Measurements from ENCODE around the gene FYB1. TPM values are rescaled to one million over a fixed set of nuclear protein-coding genes. Genes with fewer than 3 reads are reported as not detected.

FYB1 gene
- total and polyA plus RNA-seq, 2 donors (not counting 1 experiment from before 2014, with no cell fraction given) = 1.3 to 1.4 TPM

- no peak for TF ChIP-seq CTCF (IDR thresholded peaks at IDR 0.05)
- TF ChIP-seq EZH2 (IDR thresholded peaks at IDR 0.05; ENCODE audit: borderline replicate concordance, insufficient read depth, low read depth, low read length, poor library complexity, severe bottlenecking) = no peak
- H3K9me3 ChIP-seq (ENCODE audit: control extremely low read depth in 1 of 3, control insufficient read depth in 2 of 3, insufficient read depth in 1 of 3, low read length in 2 of 3) = no peaks in the 10 kb centered on the region
- no peaks in the 10 kb centered on the region for H3K36me3 ChIP-seq (replicated peaks in 1 of 2; ENCODE audit: control extremely low read depth in 1 of 2, control insufficient read depth in 1 of 2, extremely low read depth in 1 of 2, insufficient read depth in 2 of 2, low read length in 1 of 2)
- no peaks in the 10 kb centered on the region for H3K9me3 Mint-ChIP-seq (ENCODE audit: insufficient read depth)
- no peak for ATAC-seq (ENCODE audit: low read depth)
- CTCF ChIA-PET = interaction anchor here (1.1 to 1.3 kb wide), 3 partner anchors 67 to 226 kb away, joined by 3 to 6 read pairs (median 4); no protein-coding TSS in a partner anchor
- POLR2A ChIA-PET = no interaction called here
- H4K20me1 ChIP-seq (ENCODE audit: control insufficient read depth, insufficient read depth, low read length, poor library complexity, severe bottlenecking) = no peaks in the 10 kb centered on the region
- no peaks in the 10 kb centered on the region for H3K79me2 ChIP-seq (ENCODE audit: control insufficient read depth, insufficient read depth, low read length)
- intact Hi-C loops (cut with micrococcal nuclease) = loop anchor here (1.0 kb wide), 2 partner anchors 67 to 133 kb away; no protein-coding TSS in a partner anchor
- H3K9ac ChIP-seq (ENCODE audit: low read length) = no peak overlapping the region
- no peaks in the 10 kb centered on the region for H3K27me3 ChIP-seq (replicated peaks in 1 of 4; ENCODE audit: control extremely low read depth in 1 of 4, control insufficient read depth in 3 of 4, insufficient read depth in 4 of 4, low read length in 3 of 4)
- no peak for DNase-seq
- H2AFZ ChIP-seq (ENCODE audit: insufficient read depth, low read depth, low read length, poor library complexity, severe bottlenecking) = peak overlapping the region; percentile 29
- no peak overlapping the region for H3K4me2 ChIP-seq (replicated peaks; ENCODE audit: low read depth, low read length, poor library complexity, severe bottlenecking)
- 97% methylated on average over 3 of the region's 4 CpGs for WGBS (ENCODE audit: insufficient coverage)
- peaks cover 28% of the 10 kb centered on the region for H3K4me1 Mint-ChIP-seq
- H3K27me3 Mint-ChIP-seq = no peaks in the 10 kb centered on the region
- H3K4me1 ChIP-seq (ENCODE audit: control insufficient read depth in 2 of 2, insufficient read depth in 2 of 2, low read length in 2 of 2) = peaks cover 15 to 16% of the 10 kb centered on the region in 2 donors
- H3K27ac Mint-ChIP-seq = no peak overlapping the region
- H3K4me3 ChIP-seq (ENCODE audit: control extremely low read depth in 1 of 5, extremely low read depth in 1 of 5, insufficient read depth in 1 of 5, low read depth in 2 of 5, low read length in 4 of 5) = no peak overlapping the region
- H3K4me3 Mint-ChIP-seq = no peak overlapping the region
- H3K27ac ChIP-seq (ENCODE audit: low read length in 2 of 2) = no peak overlapping the region
Measured at GRCh38 chr5:39149966-39150365, 69.4 kb downstream of the FYB1 start.

- H3K4me1 ChIP-seq (ENCODE audit: control insufficient read depth in 2 of 2, insufficient read depth in 2 of 2, low read length in 2 of 2) = peaks cover 15 to 16% of the 10 kb centered on the region in 2 donors
- H3K4me2 ChIP-seq (replicated peaks; ENCODE audit: low read depth, low read length, poor library complexity, severe bottlenecking) = no peak overlapping the region
- ATAC-seq (ENCODE audit: low read depth) (no peak), DNase-seq (peak; percentile 17)
- H3K4me3 Mint-ChIP-seq = no peak overlapping the region
- H3K9me3 Mint-ChIP-seq (ENCODE audit: insufficient read depth) = no peaks in the 10 kb centered on the region
- no peak for TF ChIP-seq EZH2 (IDR thresholded peaks at IDR 0.05; ENCODE audit: borderline replicate concordance, insufficient read depth, low read depth, low read length, poor library complexity, severe bottlenecking)
- TF ChIP-seq CTCF (IDR thresholded peaks at IDR 0.05) = peak; percentile 51
- peaks cover 28% of the 10 kb centered on the region for H3K4me1 Mint-ChIP-seq
- peak overlapping the region; percentile 29 for H2AFZ ChIP-seq (ENCODE audit: insufficient read depth, low read depth, low read length, poor library complexity, severe bottlenecking)
- H4K20me1 ChIP-seq (ENCODE audit: control insufficient read depth, insufficient read depth, low read length, poor library complexity, severe bottlenecking) = no peaks in the 10 kb centered on the region
- H3K36me3 ChIP-seq (replicated peaks in 1 of 2; ENCODE audit: control extremely low read depth in 1 of 2, control insufficient read depth in 1 of 2, extremely low read depth in 1 of 2, insufficient read depth in 2 of 2, low read length in 1 of 2) = no peaks in the 10 kb centered on the region
- H3K9me3 ChIP-seq (ENCODE audit: control extremely low read depth in 1 of 3, control insufficient read depth in 2 of 3, insufficient read depth in 1 of 3, low read length in 2 of 3) = no peaks in the 10 kb centered on the region
- intact Hi-C loops (cut with micrococcal nuclease) = loop anchor here (1.0 kb wide), 2 partner anchors 68 to 134 kb away; no protein-coding TSS in a partner anchor
- no peak overlapping the region for H3K27ac ChIP-seq (ENCODE audit: low read length in 2 of 2)
- H3K79me2 ChIP-seq (ENCODE audit: control insufficient read depth, insufficient read depth, low read length) = no peaks in the 10 kb centered on the region
- CTCF ChIA-PET = interaction anchor here (2.2 kb wide), 1 partner anchor 69 kb away, joined by 11 read pairs; no protein-coding TSS in a partner anchor
- no peak overlapping the region for H3K4me3 ChIP-seq (ENCODE audit: control extremely low read depth in 1 of 5, extremely low read depth in 1 of 5, insufficient read depth in 1 of 5, low read depth in 2 of 5, low read length in 4 of 5)
- no peaks in the 10 kb centered on the region for H3K27me3 Mint-ChIP-seq
- no peak overlapping the region for H3K27ac Mint-ChIP-seq
- H3K27me3 ChIP-seq (replicated peaks in 1 of 4; ENCODE audit: control extremely low read depth in 1 of 4, control insufficient read depth in 3 of 4, insufficient read depth in 4 of 4, low read length in 3 of 4) = no peaks in the 10 kb centered on the region
- POLR2A ChIA-PET = no interaction called here
- H3K9ac ChIP-seq (ENCODE audit: low read length) = no peak overlapping the region
Measured at GRCh38 chr5:39148983-39149534, 70.3 kb downstream of the FYB1 start.

Measured in B cell (primary cell).